GM19193 (cell line): Measurements from ENCODE around the gene STARD3NL.

ENCODE experiments used
- POLR2A ChIP-seq: IDR thresholded peaks from 4 replicates; pipeline ENCODE4 v1.6.1; 2011; ENCODE audit not compliant: insufficient read depth, insufficient read length; ENCODE audit errors: extremely low read depth

STARD3NL gene

DNA sequence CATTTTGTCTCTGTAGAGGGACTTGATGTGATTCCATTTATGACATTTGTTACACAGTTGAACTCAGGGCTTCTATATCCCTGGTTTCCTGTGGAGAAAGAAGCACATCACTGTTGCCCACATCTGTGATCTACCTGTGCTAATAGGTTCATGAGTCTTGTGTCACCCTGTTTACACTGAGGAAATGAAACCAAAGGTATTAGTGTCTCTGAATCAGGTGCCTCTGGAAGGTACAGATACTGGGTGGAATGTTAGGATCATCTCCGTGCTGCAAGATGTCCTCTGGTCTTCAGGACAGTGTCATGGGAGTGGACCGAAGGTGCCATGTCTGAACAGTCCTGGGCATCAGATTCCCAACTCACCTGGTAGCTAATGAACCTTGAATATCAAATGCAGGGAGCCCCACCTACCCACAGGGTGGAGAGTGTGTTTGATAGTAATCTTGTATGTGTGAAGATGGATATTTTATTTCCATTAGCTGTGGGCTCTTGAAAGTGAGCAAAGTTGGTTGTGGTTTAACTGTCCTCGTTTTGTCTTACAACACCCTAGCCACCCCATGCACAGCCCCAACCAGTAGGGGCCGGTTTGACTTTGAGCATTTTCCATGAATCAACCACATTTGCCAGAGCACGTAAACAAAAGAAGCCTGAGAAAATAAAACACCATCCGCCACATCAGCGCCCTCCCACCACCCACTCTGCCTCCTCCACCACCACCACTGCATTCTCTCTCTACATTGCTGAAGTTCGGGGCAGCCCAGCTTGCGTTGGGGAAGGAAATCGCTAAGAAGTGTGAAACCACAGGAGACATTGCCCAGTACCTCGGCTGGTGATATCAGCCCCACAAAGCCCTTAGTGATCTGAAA, 54.7 kb downstream of the STARD3NL start:
- TF ChIP-seq POLR2A = no peak

DNA sequence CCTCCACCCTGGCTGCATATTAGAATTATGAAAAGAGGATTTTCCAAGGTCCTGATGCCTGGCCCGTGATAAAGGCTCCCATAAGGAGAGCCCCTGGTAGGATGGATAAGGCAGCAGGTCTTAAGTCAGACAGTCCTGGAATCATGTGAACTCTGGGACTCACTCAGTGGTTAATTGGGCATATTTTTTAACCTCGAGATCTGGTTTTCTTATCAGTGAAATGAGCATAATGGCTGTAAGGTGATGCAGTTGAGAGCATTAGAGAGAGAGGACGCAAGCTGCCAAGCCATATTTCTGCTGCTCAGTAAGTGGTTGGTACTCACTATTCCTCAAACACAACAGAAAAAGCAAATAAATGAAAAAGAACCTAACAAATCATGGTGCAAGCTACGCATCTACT, 57.6 kb downstream of the STARD3NL start:
- TF ChIP-seq POLR2A = no peak

DNA sequence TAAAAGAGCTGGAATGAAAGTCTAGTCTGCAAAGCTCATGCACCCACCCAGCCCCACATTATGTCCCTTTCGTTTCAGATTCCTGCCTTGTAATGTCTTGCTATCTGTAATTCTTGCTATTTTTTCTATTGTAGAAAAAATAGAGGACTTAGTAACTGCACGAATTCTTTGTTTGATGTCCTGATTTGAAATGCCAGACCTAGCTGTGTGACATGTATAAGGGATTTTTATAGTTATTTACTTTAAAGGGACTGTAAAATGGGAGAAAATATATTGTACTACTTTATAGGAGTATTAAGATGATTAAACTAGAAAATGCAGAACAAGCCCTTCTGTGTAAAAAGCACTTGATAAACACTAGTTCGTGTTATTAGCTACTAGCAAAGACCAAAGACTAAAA, 63.0 kb downstream of the STARD3NL start:
- no peak for TF ChIP-seq POLR2A

DNA sequence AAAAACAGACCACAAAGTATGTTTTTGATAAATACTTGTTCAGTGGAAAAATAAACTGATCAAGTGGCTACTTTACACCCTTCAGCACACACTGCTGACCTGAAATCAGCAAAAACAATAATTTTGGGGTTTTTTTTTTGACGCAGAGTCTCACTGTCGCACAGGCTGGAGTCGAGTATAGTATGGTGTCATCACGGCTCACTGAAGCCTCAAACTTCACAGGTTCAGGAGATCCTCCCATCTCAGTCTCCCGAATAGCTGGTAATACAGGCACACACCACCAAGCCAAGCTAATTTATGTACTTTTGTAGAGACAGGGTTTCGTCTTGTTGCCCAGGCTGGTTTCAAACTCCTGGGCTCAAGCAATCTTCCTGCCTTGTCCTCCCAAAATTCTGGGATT, 64.8 kb downstream of the STARD3NL start:
- no peak for TF ChIP-seq POLR2A

DNA sequence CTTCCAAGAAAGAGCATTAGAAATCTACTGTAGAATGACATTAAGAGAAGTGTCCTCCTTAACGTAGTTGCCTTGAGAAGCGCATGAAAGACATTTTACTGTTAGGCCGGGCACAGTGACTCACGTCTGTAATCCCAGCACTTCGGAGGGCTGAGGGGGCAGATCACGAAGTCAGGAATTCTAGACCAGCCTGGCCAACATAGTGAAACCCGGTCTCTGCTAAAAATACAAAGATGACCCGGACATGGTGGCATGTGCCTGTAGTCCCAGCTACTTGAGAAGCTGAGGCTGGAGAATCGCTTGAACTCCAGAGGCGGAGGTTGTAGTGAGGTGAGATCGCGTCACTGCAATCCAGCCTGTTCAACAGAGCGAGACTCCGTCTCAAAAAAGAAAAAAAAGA, 66.5 kb downstream of the STARD3NL start:
- TF ChIP-seq POLR2A = no peak

DNA sequence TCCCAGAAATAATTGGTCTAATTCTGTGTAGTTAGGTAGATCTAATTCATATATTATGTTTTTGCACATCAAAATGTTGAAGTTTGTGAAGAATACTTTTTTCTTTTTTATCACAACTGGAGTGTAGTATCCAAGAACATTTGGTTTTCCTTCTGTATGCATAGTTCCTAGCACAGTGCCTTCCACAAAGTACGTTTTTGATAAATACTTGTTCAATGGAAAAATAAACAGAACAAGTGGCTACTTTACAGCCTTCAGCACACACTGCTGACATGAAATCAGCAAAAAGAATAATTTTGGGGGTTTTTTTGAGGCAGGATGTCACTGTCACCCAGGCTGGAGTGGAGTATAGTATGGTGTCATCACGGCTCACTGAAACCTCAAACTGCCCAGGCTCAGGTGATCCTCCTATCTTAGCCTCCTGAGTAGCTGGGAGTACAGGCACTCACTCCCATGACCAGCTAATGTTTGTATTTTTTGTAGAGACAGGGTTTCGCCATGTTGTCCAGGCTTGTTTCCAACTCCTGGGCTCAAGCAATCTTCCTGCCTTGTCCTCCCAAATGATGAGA, 67.4 kb downstream of the STARD3NL start:
- TF ChIP-seq POLR2A = no peak

DNA sequence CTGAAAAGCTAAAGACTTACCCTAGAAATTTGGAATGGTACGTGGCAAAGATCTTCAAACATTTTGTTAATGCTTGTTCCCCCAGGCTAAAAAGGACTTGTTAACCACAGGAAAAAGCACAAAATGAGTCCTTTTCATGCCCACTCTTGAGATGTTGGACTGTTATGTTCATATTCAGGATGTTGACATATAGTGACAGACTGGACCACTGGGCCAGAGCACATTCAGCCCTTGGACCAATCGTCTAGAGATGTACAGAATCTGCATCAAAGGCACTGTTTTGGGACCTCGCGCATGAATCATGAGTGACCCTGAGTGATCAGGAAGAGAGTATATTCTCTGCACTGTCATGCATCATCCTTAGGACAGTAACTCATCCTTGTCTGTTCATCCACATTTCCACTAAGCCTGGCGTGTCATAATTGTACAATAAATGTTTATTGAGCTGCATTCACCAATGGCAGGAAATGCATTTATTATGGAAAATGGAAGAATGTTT, 70.1 kb downstream of the STARD3NL start:
- TF ChIP-seq POLR2A = no peak

DNA sequence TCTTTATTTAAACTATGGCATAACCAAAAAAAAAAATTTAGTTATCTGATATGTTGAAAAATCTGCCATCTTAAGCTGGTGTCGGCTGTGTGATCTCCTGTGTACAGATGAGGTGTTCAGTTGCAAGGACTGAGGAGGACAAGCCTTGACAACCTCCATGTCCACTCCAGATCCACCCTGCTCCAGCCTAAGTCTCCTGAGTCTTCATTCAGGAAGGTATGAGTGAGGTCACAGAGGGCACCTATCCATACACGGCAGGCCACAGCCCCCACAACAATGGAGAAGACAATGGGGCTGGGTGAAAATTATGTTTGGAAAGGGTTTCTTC, 79.3 kb downstream of the STARD3NL start:
- TF ChIP-seq POLR2A = no peak

DNA sequence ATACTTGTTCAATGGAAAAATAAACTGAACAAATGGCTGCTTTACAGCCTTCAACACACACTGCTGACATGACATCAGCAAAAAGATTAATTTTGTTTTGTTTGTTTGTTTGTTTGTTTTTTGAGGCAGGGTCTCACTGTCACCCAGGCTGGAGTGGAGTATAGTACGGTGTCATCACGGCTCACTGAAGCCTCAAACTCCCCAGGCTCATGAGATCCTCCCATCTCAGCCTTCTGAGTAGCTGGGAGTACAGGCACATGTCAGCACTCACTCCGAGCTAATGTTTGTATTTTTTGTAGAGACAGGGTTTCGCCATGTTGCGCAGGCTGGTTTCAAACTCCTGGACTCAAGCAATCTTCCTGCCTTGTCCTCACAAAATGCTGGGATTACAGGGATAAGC, 84.5 kb downstream of the STARD3NL start:
- no peak for TF ChIP-seq POLR2A

DNA sequence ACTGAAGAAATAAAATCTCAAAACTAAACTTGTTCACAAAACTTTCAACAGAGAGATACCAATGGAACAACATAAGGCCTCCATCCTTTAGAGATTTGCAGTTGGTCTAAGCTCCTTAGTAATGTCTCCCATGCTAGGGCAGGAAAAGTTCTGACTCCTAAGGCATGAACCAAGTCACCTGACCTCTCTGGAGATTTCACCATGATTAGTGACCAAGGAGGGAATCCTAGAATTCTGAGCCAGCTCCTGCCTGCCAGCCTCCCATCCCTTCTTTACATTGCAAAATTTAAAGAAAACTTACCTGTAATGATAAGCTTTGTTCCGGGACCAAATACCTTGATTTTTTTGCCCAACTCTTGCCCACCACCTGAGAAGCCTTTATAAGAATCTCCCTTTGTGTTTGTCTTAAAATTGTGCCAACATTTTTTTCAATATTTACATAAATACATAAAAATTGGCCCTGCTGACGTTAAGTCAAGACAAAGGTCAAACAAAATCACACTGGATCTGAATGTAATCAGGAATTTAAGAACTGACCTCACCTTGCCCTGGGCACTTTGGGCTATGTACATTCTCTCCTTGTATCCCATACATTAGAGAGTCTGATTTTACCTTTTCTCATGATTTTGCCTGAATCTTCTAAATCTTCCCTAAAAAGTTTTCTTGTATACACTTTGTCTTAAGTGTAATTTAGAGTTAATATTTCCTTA, 95.4 kb downstream of the STARD3NL start, which contains the start of gene TARP:
TARP (minus strand) TSS at position 351 of the 710 bp plus-strand sequence.
- no peak for TF ChIP-seq POLR2A

DNA sequence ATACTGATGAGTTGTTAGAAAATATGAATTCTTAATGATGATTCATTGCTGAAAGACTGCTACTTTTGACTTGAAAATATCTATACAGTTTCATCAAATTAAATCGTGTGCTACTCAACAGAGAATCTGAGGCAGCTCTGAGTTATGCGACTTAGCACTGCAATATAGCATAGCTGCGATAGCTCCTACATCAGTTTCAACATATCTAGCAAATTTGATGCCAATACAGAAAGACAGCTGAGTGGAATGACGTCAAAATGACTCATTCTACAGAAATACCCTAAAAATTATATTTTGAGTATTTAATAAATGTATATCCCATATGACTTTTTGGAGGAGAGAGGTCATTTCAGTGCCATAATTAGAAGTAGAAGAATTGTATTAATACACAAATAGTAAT, 96.4 kb downstream of the STARD3NL start:
- no peak for TF ChIP-seq POLR2A

DNA sequence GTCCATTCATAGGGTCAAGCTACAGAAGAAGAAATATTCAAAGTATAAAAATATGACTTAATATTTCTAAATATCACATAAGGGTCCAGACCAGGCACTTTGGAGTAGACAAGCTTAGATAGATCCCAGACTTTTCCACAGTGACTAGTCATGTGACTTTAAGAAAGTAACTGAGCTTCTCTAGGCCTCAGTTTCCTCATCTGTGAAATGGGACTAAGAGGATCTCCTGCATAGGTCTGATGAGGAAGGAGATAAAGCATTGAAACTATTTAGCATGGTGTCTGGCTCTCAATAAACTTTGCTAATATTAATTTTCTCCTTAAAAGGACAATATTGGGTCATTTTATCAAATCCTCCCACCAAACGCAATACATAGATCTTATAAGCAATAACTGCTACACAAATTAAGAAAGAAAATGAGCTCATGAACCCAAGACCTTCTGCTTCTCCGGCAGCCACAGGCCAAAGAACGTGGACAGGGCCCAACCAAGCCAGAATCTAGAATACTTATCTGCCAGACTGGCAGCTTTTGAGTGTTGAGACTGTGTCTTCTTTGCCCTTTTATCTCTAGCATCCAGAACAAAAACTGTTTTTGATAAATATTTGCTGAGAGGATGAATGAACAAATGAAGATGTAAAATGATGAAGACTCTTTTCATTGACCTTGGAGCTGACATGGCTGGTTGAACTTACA, 97.0 kb downstream of the STARD3NL start:
- no peak for TF ChIP-seq POLR2A

DNA sequence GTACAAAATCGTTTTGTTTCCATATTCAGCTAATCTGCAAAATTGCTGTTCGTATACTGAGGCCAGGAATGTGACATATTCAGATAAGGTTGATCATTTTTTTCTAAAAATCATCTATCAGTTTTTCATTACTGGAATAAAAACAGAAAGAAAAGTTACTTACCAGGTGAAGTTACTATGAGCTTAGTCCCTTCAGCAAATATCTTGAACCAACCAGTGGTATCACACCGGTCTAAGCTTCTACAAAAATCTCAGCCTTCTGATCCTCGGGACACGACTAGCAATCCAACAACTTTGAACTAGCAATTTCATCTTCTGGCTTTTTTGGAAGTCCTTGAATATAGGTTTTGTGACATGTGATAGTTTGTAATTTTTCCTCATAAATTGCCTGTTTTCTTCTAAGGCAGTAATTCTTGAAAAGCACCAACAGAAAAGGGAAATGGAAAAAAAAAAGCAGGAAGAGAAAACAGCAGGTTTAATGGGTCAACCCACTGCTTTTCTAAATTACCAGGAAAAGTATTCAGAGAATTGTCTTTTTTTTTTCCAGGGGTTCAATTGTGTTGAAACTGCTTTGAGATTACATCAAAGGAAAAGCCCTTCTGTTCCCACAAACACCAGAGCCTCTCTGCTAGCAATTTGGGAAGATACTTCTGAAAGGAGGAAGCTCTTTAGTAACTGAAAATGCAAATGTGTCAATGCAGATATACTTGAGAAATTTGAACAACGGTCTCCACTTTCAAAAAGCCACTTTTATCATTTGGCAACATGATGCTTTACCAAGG, 98.2 kb downstream of the STARD3NL start:
- no peak for TF ChIP-seq POLR2A

DNA sequence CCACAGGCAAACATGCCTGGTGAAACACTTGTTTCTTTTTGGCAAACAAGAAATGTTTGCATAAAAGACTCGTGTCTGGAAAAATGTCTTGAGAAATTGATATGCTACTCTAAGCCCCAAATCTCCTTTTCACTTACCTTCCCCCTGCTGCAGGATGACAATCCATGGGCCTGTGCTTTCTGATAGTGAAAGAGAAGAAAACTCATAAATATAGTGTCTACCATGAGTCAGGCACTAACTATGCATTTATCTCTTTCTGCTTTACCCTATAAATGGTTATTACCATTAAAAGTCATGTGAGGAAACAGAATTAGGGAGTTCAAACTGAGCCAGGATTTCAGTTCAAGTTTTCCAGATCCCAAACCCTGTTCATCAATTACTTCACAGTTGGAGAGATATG, 102.0 kb downstream of the STARD3NL start:
- TF ChIP-seq POLR2A = no peak
